NB4 (cell line): ENCODE measurements around the gene MYZAP.

ENCODE experiments used
- CTCF ChIP-seq: IDR thresholded peaks from one replicate; pipeline ENCODE4 v1.5.1; 2012; ENCODE audit warnings: low read depth, low read length
- MYC ChIP-seq: IDR thresholded peaks from 2 replicates; pipeline ENCODE4 v1.6.1; 2011; ENCODE audit warnings: low read depth, low read length

GRCh38 chr15:57618325-57618724 lies 26.6 kb downstream of the MYZAP start:
- TF ChIP-seq MYC (no peak), CTCF (no peak)
